ENCODE data around the gene HEYL.

Gene HEYL

GRCh38 chr1:39648496-39648895, 9.1 kb upstream of the HEYL start:
- in situ Hi-C loops (cut with MboI; ENCODE audit: low sequenced_read_pairs, unreplicated experiment), result no loop called here
- no peak for TF ChIP-seq CTCF (IDR thresholded peaks at IDR 0.05; ENCODE audit: borderline replicate concordance, control extremely low read depth, extremely low read depth, insufficient read depth, missing control alignments)
- DNase-seq (ENCODE audit: low spot score), result no peak

DNA sequence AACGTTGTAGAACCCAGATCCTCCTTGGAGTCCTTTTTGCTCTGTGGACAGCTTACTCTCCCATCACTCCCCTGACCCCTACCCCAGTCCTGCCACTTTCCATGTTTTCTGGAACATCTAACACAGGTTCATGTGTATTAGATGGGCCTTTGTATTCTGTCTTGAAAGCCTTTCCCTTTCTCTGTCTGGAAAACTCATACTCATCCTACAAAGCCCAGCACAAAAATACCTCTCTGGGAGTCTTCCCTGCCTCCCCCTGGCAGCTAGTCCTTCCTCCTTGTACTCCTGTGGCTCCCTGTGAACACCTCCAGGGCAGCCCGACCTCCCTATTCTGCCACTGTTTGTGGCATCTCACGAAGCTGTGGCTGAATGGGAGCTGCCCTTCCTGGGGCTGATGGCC, 7.8 kb upstream of the HEYL start:
- DNase-seq (ENCODE audit: low spot score), result no peak
- in situ Hi-C loops (cut with MboI; ENCODE audit: low sequenced_read_pairs, unreplicated experiment), result no loop called here
- no peak for TF ChIP-seq CTCF (IDR thresholded peaks at IDR 0.05; ENCODE audit: borderline replicate concordance, control extremely low read depth, extremely low read depth, insufficient read depth, missing control alignments)

DNA sequence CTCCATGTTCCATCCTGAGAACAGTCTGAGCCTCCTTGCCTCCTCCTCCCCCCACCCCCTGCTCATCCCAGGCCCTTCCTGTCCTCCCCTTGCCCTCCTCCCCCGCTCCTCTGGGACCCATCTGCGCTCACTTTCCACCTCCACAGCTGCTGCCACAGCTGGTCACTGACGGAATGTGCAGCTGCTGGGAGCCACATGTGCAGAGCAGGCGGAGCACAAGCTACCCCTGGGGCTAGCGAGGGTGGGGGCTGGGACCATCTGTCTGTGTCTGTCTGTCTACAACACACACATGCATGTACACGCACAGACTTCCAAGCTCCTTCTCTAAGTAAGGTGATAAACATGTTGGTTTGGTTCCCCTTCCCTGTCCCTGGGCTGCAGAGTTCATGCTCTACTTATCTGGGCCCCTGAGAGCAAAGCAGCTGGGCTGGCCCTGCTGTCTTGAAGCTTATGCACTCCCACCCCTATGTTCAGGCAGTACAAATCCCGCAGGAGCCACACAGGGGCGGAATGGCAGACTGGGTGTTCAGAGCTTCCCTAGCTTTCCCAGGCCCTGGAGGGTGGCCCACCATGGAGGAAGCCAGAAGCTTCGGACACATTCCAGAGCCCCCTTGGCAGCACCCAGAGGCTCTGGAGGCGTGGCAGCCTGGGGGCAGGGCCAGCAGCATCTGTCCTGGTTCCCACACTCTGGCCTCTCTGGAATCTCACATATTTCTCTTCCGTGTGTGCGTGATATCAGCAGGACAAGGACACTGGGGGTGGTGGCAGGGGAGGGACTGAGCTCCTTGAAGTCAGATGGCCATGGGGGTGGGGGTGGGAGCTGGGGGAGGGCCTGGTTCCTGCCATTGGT, 7.0 kb upstream of the HEYL start:
- DNase-seq (ENCODE audit: low spot score), result no peak
- in situ Hi-C loops (cut with MboI; ENCODE audit: low sequenced_read_pairs, unreplicated experiment), result no loop called here
- TF ChIP-seq CTCF (IDR thresholded peaks at IDR 0.05; ENCODE audit: borderline replicate concordance, control extremely low read depth, extremely low read depth, insufficient read depth, missing control alignments), result no peak

DNA sequence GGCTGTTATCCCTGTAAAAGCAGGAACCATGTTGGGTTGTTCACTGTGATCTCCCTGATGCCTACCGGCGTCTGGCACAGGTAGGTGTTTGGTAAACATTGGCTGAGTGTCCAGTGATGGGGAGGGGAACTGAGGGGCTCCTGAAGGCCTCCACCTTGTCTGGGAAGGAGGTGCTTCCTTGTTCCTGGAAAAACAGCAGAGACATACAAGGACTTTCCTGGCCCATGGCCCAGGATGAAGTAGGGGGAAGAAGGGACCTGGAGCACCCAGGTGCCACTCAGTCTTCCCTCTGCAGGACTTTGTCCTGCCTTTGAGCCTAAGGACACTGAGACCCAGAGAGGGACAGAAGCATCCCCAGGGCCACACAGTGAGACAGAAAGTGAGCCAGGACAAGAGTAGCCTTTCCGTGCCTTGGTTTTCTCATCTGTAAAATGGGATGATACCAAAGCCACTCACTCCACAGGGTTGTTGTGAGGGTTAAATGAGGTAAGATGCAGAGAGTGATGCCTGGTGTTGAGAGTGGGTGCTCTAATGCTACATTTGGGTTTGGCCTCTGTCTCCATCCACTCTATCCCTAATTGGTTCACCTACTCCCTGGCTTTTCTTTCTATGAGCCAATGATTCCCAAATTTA, 6.1 kb upstream of the HEYL start:
- DNase-seq (ENCODE audit: low spot score), result no peak
- TF ChIP-seq CTCF (IDR thresholded peaks at IDR 0.05; ENCODE audit: borderline replicate concordance, control extremely low read depth, extremely low read depth, insufficient read depth, missing control alignments), result no peak
- in situ Hi-C loops (cut with MboI; ENCODE audit: low sequenced_read_pairs, unreplicated experiment), result no loop called here

- in situ Hi-C loops (cut with MboI; ENCODE audit: low sequenced_read_pairs, unreplicated experiment), result no loop called here
- no peak for DNase-seq (ENCODE audit: low spot score)
- no peak for TF ChIP-seq CTCF (IDR thresholded peaks at IDR 0.05; ENCODE audit: borderline replicate concordance, control extremely low read depth, extremely low read depth, insufficient read depth, missing control alignments)
Measured at GRCh38 chr1:39643705-39644104, 4.3 kb upstream of the HEYL start.

DNA sequence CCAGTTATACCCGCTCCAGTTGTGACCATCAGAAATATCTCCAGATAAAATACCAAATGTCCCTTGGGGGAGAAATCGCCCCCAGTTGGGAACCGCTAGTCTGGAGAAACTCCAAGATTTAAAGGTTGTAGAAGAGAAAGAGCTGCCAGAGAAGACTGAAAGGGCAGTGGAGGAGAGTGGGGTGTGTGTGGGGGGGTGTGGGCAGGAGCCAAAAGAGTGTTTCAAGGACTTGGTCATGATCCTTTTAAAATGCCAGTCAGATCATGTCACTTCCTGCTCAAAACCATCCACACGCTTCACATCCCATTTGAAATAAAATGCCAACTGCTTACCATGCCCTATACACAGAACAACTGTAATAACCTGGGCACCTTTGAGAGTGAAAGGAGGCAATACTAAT, 3.4 kb upstream of the HEYL start:
- no peak for TF ChIP-seq CTCF (IDR thresholded peaks at IDR 0.05; ENCODE audit: borderline replicate concordance, control extremely low read depth, extremely low read depth, insufficient read depth, missing control alignments)
- no peak for DNase-seq (ENCODE audit: low spot score)
- in situ Hi-C loops (cut with MboI; ENCODE audit: low sequenced_read_pairs, unreplicated experiment), result no loop called here
